Measurements from ENCODE around the gene LTK.
A peak's percentile ranks its signal among the peaks of the same experiment; 100 is the strongest.

The LTK gene

GRCh38 chr15:41501931-41502794 is 11.5 kb downstream of the LTK start:
- Histone ChIP-seq H3K4me3 (ENCODE audit: low read length) (peak overlapping the region; percentile 43), H3K27me3 (ENCODE audit: control insufficient read depth, insufficient read depth, low read length) (peaks cover 8% of the 10 kb centered on the region), H3K36me3 (ENCODE audit: control insufficient read depth, insufficient read depth, low read length) (no peaks in the 10 kb centered on the region), H3K27ac (ENCODE audit: low read depth, low read length) (no peak overlapping the region), H3K4me1 (ENCODE audit: control insufficient read depth, insufficient read depth, low read length) (no peaks in the 10 kb centered on the region), H3K9ac (ENCODE audit: low read length) (no peak overlapping the region)

- H3K27me3 ChIP-seq (ENCODE audit: control insufficient read depth, insufficient read depth, low read length): peaks cover 8% of the 10 kb centered on the region
- H3K36me3 ChIP-seq (ENCODE audit: control insufficient read depth, insufficient read depth, low read length): no peaks in the 10 kb centered on the region
- no peak overlapping the region for H3K4me3 ChIP-seq (ENCODE audit: low read length)
- no peak overlapping the region for H3K9ac ChIP-seq (ENCODE audit: low read length)
- no peak overlapping the region for H3K27ac ChIP-seq (ENCODE audit: low read depth, low read length)
- H3K4me1 ChIP-seq (ENCODE audit: control insufficient read depth, insufficient read depth, low read length): no peaks in the 10 kb centered on the region
These were observed 12.3 kb downstream of the LTK start for GRCh38 chr15:41501191-41501917.

GRCh38 chr15:41499109-41499851 is 14.3 kb downstream of the LTK start:
- Histone ChIP-seq H3K36me3 (ENCODE audit: control insufficient read depth, insufficient read depth, low read length) (no peaks in the 10 kb centered on the region), H3K27me3 (ENCODE audit: control insufficient read depth, insufficient read depth, low read length) (peaks cover 8% of the 10 kb centered on the region), H3K27ac (ENCODE audit: low read depth, low read length) (no peak overlapping the region), H3K4me1 (ENCODE audit: control insufficient read depth, insufficient read depth, low read length) (no peaks in the 10 kb centered on the region), H3K9ac (ENCODE audit: low read length) (no peak overlapping the region), H3K4me3 (ENCODE audit: low read length) (no peak overlapping the region)

GRCh38 chr15:41498657-41499056 is 15.0 kb downstream of the LTK start:
- Histone ChIP-seq H3K4me3 (ENCODE audit: low read length) (no peak overlapping the region), H3K27me3 (ENCODE audit: control insufficient read depth, insufficient read depth, low read length) (peaks cover 8% of the 10 kb centered on the region), H3K9ac (ENCODE audit: low read length) (no peak overlapping the region), H3K4me1 (ENCODE audit: control insufficient read depth, insufficient read depth, low read length) (no peaks in the 10 kb centered on the region), H3K36me3 (ENCODE audit: control insufficient read depth, insufficient read depth, low read length) (no peaks in the 10 kb centered on the region), H3K27ac (ENCODE audit: low read depth, low read length) (no peak overlapping the region)

- Histone ChIP-seq H3K27ac (ENCODE audit: low read depth, low read length) (no peak overlapping the region), H3K4me1 (ENCODE audit: control insufficient read depth, insufficient read depth, low read length) (peaks cover 6% of the 10 kb centered on the region), H3K27me3 (ENCODE audit: control insufficient read depth, insufficient read depth, low read length) (peaks cover 3% of the 10 kb centered on the region), H3K4me3 (ENCODE audit: low read length) (peak overlapping the region; percentile 80), H3K36me3 (ENCODE audit: control insufficient read depth, insufficient read depth, low read length) (no peaks in the 10 kb centered on the region), H3K9ac (ENCODE audit: low read length) (no peak overlapping the region)
These were observed 17.7 kb downstream of the LTK start for GRCh38 chr15:41495736-41496599.

- Histone ChIP-seq H3K4me1 (ENCODE audit: control insufficient read depth, insufficient read depth, low read length) (peaks cover 6% of the 10 kb centered on the region), H3K9ac (ENCODE audit: low read length) (no peak overlapping the region), H3K27me3 (ENCODE audit: control insufficient read depth, insufficient read depth, low read length) (peaks cover 3% of the 10 kb centered on the region), H3K27ac (ENCODE audit: low read depth, low read length) (no peak overlapping the region), H3K36me3 (ENCODE audit: control insufficient read depth, insufficient read depth, low read length) (no peaks in the 10 kb centered on the region), H3K4me3 (ENCODE audit: low read length) (peak overlapping the region; percentile 80)
These were observed 18.5 kb downstream of the LTK start for GRCh38 chr15:41494922-41495735.

- Histone ChIP-seq H3K4me3 (ENCODE audit: low read length) (peak overlapping the region; percentile 80), H3K4me1 (ENCODE audit: control insufficient read depth, insufficient read depth, low read length) (peaks cover 6% of the 10 kb centered on the region), H3K9ac (ENCODE audit: low read length) (no peak overlapping the region), H3K27me3 (ENCODE audit: control insufficient read depth, insufficient read depth, low read length) (peaks cover 3% of the 10 kb centered on the region), H3K36me3 (ENCODE audit: control insufficient read depth, insufficient read depth, low read length) (no peaks in the 10 kb centered on the region), H3K27ac (ENCODE audit: low read depth, low read length) (no peak overlapping the region)
These were observed 19.3 kb downstream of the LTK start for GRCh38 chr15:41494190-41494921.

- no peak overlapping the region for H3K27ac ChIP-seq (ENCODE audit: low read depth, low read length)
- H3K36me3 ChIP-seq (ENCODE audit: control insufficient read depth, insufficient read depth, low read length): no peaks in the 10 kb centered on the region
- no peak overlapping the region for H3K9ac ChIP-seq (ENCODE audit: low read length)
- H3K27me3 ChIP-seq (ENCODE audit: control insufficient read depth, insufficient read depth, low read length): peaks cover 3% of the 10 kb centered on the region
- peak overlapping the region; percentile 80 for H3K4me3 ChIP-seq (ENCODE audit: low read length)
- H3K4me1 ChIP-seq (ENCODE audit: control insufficient read depth, insufficient read depth, low read length): peaks cover 6% of the 10 kb centered on the region
These were observed 19.8 kb downstream of the LTK start for GRCh38 chr15:41493902-41494189.

GRCh38 chr15:41493205-41493901 is 20.3 kb downstream of the LTK start, which contains the start of gene ITPKA:
TSS of gene ITPKA (plus strand) at chr15:41493874. CDS start at chr15:41493928, 54 bp downstream.
- H3K36me3 ChIP-seq (ENCODE audit: control insufficient read depth, insufficient read depth, low read length): no peaks in the 10 kb centered on the region
- peaks cover 3% of the 10 kb centered on the region for H3K27me3 ChIP-seq (ENCODE audit: control insufficient read depth, insufficient read depth, low read length)
- H3K4me1 ChIP-seq (ENCODE audit: control insufficient read depth, insufficient read depth, low read length): peaks cover 6% of the 10 kb centered on the region
- H3K4me3 ChIP-seq (ENCODE audit: low read length): peak within 1 kb of the TSS; percentile 80
- H3K27ac ChIP-seq (ENCODE audit: low read depth, low read length): no peak within 1 kb of the TSS
- H3K9ac ChIP-seq (ENCODE audit: low read length): peak within 1 kb of the TSS; percentile 16

GRCh38 chr15:41492597-41493204 is 20.9 kb downstream of the LTK start:
- Histone ChIP-seq H3K9ac (ENCODE audit: low read length) (peak overlapping the region; percentile 16), H3K36me3 (ENCODE audit: control insufficient read depth, insufficient read depth, low read length) (no peaks in the 10 kb centered on the region), H3K4me1 (ENCODE audit: control insufficient read depth, insufficient read depth, low read length) (peaks cover 6% of the 10 kb centered on the region), H3K27ac (ENCODE audit: low read depth, low read length) (no peak overlapping the region), H3K4me3 (ENCODE audit: low read length) (peak overlapping the region; percentile 80), H3K27me3 (ENCODE audit: control insufficient read depth, insufficient read depth, low read length) (peaks cover 8% of the 10 kb centered on the region)

Data from rectal smooth muscle tissue (tissue), 1 donor.